ENCODE measurements around the gene FNIP2. TPM values are rescaled to one million over a fixed set of nuclear protein-coding genes. Genes with fewer than 3 reads are reported as not detected.

FNIP2 gene
- total RNA-seq, 1 donor from 2014 or later, result 19.7 TPM

DNA sequence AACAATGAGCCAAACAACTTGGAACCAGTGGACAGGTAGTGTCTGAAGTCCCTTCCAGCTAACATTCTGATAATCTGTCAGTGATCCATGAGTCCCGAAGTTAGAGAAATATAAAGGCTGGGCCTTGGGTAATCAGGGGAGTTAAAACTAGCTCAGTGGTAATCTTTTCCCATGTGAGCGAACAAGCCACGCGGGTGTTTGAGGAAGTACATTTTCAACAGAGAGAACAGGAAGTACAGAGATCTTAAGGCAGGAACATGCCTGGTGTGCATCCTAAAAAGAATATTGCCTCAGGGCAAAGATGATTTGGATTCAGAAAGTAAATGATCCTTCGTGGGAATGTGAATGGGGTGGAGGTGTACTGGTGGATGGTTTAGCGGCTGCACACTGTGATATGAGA is 42.9 kb downstream of the FNIP2 start:
- intact Hi-C loops (cut with micrococcal nuclease), result loop anchor here (2.0 kb wide), 2 partner anchors 15 to 39 kb away; no protein-coding TSS in a partner anchor

DNA sequence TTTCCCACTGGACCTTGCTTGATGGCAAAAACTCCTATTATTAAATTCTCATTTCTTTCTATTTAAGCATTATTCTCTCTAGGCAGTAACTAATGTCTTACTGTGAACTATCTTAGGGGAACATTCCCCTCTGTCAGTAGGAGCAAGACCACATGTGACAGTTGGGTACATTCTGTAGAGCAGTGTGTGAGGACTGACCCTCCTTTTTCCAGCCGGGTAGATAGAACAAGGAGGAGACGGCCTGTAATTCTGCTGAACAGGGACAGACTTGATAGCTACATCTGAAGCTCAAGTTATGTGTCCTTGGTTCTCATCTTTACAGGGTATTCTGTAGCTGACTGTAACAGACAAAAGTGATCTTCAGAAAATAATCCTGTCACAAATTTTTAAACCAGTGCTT is 43.3 kb downstream of the FNIP2 start:
- intact Hi-C loops (cut with micrococcal nuclease), result no loop called here

DNA sequence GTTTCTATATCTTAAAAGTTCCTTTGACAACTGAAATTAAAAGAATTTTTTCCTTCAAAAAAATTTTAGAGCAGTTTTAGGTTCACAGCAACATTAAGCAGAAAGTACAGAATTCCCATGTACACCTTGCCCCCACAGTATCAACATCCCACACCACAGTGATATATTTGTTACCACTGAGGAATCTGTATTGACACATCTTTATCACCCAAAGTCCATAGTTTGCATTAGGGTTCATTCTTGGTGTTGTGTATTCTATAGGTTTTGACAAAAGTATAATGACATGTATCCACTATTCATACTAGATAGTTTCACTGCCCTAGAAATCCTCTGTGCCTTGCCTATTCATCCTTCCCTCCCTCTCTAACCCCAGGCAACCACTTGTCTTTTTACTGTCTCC is 43.7 kb downstream of the FNIP2 start:
- intact Hi-C loops (cut with micrococcal nuclease), result no loop called here

DNA sequence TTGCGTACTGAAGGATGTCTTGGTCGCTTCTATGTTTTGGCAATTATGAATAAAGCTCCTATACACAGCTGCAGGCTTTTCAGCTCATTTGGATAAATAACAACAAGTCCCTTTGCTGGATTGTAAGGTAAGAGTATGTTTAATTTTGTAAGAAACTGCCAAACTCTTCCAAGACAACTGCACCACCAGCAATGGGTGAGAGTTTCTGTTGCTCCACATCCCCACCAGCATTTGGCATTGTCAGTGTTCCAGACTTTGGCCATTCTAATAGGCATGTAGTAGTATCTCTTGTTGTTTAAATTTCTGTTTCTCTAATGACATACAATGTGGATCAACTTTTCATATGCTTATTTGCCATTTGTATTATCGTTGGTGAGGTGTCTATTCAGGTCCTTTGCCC is 44.3 kb downstream of the FNIP2 start:
- intact Hi-C loops (cut with micrococcal nuclease), result no loop called here

DNA sequence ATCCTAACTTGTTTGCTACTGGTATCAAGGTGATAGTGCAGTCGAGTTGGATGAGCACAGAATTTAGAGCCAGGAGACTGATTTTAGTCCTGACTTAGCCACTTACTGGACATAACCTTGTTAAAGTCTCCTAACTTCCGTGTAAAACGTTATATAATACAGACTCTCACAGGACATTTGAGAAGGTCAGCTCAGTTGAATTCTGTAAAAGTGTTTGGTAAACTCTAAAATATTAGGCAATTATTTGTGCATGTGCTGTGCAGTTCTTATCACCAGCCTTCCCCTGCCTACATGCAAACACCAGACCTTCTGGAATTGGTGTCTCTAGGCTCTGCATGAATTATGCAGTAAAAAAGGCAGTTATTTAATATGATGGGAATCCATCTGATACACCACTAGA is 45.4 kb downstream of the FNIP2 start:
- intact Hi-C loops (cut with micrococcal nuclease), result no loop called here

DNA sequence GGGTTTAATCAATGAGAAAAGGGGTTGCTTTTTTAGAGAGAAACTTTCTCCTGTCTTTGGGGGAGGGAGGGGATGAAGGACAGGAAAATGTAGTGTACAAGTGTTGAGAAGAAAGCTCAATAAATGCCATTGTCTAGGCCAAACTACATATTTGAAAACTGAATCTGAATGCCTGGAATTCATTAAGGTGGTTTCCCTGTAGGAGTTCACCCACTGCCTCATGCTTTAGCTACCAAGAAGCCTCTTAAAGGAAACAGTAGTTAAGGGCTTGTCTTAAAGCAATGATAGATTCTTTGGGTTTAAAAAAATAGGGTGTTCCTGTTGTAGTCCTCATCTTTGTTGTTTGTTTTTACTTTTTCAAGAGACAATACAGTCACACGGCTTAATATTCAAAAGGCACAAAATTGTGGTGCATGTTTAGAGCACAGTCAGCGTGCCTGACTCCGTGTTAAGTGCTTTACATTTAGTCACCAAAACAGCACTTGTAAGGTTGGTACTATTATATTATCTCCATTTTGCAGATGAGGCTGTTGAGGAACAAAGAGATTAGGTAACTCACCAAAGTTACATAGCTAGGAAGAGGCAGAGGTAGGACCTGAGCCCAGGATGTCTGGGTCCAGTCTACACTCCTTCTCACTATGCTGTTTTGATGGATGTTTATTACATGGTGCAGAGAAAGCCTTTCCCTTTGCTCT is 46.0 kb downstream of the FNIP2 start:
- intact Hi-C loops (cut with micrococcal nuclease), result loop anchor here (1.0 kb wide), 1 partner anchor 12 kb away; no protein-coding TSS in a partner anchor

DNA sequence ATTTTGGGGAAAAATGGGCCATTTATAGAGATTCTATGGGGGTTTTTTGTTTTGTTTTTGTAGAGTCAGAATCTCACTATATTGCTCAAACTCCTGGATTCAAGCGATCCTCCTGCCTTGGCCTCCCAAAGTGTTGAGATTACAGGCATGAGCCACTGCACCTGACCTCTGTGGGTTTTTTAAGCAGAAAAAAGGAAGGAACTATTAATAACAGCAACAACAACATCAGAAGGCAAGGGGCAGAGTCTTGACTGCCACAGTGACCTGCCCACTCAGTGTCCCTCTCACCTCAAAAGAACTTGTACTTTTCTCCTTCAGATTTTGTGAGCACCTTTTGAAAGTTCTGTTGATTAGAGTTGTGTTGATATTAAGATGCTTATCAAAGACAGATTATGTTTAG is 48.1 kb downstream of the FNIP2 start:
- intact Hi-C loops (cut with micrococcal nuclease), result no loop called here

DNA sequence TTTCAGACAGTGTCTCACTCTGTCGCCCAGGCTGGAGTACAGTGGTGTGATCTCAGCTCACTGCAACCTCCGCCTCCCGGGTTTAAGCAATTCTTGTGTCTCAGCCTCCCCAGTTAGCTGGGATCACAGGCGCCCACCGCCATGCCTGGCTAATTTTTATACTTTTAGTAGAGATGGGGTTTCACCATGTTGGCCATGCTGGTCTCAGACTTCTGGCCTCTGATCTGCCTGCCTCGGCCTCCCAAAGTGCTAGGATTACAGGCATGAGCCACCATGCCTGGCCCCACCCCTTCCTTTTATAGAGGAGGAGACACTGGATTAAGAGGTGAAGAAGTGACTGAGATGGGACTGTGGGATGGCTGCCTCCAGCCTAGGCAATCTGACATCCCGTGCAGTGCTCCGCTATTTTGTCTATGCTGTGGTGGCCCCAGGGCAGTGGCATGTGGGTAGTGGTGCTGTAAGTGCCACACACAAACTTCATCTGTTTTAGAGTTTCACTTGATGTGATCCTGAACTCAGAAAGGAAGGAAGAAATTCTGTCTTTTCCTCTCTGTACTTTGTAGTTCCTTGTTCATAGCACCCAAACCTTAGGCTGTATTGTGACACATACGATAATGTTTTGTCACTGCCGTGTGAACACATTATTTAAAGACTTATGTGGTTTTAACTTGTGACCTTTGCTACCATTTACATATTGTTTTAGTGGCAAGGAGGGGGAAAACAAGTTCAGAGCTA is 48.9 kb downstream of the FNIP2 start:
- intact Hi-C loops (cut with micrococcal nuclease), result loop anchor here (1.0 kb wide), 1 partner anchor 7 kb away; no protein-coding TSS in a partner anchor

DNA sequence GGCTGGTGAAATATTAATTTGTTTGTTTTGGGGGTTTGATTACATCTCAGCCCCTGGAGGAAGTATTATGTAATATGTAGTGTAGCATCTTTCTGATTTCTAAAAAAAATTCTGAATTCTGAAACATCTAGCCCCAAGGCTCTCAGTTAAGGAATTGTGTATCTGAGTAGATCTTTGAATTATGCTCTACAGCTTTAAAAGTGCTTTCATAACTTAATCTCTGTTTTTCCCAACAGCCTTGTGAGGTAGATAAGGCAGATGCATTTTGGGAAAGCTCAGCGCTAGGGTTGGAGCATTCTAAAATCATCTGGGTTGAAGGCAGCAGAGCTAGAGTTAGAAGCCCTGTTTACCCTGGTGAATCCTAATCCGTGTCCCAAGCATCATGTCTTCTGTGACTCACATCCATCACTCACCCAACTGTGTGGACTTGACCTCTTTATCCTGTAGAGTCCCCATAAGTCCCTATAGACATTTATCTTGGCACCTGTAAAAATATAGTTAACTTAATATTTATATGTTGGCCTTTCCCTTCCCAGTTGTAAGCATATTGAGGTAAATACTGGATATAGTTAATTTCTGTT is 49.8 kb downstream of the FNIP2 start:
- intact Hi-C loops (cut with micrococcal nuclease), result loop anchor here (1.0 kb wide), 1 partner anchor 8 kb away; no protein-coding TSS in a partner anchor

DNA sequence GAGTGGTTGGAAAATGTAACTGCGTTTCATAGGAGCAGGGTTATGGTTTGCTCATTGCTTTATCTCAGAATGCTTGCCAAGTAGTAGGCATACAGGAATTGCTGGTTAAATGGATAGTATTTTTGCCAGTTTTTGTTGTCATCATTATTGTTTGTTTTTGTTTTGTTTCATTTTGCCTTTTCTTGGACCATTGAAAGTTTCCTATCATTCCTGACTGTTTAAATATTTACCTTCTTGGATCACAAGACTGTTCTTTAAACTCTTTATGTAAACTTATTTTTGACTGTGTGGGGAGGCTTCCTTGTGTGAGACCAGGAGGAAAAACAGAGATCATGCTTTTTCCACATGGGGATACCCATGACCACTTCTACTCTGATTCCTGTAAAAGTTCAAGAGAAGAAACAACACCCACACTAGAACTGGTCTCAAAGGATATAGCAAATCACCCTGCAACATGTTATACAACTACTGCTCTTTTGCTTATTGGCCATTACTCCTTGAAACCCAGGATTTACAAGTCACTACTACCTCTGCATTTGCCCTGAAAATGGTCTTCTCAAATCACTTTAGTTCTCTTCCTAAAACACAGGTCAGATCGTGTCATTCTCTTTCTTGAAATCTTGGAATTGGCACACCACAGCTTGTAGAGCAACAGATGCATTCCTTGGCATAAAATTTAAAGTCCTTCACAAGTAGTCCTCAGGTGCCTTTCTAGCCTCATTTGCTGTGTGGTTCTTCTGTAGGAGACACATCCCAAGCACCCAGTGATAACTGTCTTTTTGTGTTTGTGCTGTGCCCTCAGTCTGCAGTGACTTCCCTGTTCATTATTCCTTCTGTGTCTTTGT is 51.3 kb downstream of the FNIP2 start:
- intact Hi-C loops (cut with micrococcal nuclease), result no loop called here

DNA sequence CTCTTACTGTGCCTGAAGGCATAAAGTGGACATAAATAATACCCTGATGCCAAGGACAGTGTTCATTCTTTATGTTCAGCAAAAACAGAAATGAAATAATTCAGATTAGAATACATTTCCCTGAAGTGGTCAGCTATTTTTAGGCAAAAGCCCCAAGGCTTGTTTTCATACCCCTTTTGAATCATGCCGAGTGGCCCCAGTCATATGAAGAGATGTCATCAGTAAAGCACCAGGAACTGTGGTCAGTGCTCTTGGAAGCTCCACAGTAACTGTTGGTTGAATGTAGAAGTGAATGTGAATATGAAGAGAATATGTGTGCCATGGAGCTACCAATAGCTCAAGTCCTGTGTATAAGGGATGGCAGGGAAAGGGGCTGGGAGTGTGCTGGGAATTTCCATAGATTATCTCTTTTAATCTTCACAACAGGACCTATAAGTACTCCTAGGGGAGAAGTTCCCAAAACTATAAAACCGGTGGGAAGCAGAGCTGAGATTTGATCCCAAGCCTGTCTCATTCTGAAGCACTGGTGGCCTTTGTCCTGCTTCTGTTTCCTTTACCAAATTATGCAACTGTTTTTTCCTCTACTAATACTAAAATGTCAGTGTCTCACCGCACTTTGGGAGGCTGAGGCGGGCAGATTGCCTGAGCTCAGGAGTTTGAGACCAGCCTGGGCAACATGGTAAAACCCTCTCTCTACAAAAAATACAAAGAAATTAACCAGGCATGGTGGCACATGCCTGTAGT is 52.6 kb downstream of the FNIP2 start:
- intact Hi-C loops (cut with micrococcal nuclease), result no loop called here

DNA sequence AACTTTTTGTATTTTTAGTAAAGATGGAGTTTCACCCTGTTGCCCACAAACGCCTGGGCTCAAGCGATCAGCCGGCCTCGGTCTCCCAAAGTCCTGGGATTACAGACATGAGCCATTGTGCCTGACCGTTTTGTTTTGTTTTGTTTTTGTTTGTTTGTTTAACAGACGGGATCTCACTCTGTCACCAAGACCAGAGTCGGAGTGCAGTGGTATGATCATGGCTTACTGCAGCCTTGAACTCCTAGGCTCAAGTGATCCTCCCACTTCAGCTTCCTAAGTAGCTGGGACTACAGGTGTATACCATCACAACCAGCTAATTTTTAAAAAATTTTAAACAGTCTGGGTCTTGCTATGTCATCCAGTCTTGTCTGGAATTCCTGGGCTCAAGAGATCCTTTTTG is 53.5 kb downstream of the FNIP2 start:
- intact Hi-C loops (cut with micrococcal nuclease), result no loop called here

DNA sequence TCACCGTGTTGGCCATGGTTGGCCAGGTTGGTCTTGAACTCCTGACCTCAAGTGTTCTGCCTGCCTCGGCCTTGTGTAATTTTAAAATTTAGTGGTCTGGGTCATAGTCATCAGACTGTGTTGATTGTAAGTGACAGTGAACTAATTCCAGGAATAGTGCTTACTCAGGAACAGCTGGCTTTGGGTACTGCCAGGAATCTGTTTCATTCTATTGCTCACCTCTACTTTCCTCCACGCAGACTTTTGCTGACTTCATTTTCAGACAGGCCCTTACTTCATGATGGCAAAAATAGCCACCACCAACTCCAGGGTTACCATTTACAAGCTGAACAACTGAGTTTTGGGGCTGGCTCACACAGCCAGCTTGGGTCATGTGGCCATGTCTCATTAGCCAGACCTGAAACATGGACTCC is 54.6 kb downstream of the FNIP2 start:
- intact Hi-C loops (cut with micrococcal nuclease), result no loop called here

DNA sequence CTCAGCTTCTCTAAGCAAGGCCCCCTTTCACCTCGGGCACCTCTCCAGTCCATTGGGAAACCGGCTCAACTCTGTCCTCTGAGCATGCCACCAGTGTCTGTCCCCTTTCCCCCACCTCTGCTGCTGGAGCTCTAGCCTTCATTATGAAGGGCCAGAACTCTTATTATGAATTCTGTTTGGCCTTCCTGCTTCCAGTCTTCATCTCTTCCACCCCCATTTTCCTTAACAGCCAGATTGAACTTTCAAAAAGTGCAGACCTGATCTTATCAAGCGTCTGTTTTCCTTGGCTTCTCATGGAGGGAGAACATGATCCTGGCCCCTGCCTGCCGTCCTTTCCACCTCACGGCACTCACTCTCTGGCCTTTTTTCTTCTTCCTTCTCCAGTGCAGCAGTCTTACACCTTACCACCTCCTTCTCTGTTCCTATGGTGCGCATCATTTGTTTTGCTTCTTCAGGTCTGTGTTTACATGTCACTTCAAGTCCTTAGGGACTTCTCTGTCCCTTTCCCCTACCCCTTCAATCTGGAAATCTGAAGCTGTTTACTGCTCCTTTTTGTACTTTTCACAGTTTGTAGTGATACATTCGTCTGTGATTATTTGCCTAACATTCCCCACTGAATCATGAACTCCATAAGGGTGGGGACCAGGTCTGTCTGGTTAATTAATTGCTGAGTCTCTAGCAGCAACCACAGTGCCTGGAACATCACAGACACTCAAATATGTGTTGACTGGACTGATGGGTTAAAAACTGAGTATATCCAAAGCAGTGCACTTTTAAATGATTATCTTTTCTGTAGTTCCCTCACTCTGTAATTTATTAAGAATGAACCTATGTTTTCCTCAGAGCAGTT is 55.8 kb downstream of the FNIP2 start:
- intact Hi-C loops (cut with micrococcal nuclease), result loop anchor here (5.0 kb wide), 1 partner anchor 152 kb away; the partner anchor contains the start of genes C4orf46 and ETFDH

DNA sequence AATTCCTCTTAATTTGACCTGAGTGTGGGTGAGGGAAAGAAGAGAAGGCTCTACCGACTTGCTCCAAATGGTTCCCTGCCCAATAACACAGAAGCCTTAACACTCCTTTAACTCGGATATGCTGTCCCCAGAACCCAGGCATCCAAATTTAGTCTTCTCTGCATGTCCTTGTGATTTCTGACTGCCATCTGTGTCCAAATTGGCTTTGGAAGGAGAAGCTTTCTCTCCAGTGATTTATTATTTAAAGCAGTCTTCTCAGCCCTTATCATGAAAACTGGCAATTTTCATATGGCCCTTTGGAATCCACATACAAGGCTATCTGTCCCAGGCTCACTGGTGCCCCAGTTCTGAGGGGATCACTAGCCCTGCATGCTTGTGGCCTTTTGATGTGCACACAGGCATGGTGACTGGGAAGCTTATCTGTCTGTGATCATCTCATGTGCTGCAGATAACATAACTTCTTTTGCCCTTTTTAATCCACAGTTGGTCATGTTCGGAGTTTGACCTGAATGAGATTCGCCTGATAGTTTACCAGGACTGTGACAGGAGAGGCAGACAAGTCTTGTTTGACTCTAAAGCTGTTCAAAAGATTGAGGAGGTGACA is 56.7 kb downstream of the FNIP2 start:
- intact Hi-C loops (cut with micrococcal nuclease), result loop anchor here (1.0 to 5.0 kb wide), 5 partner anchors 10 to 153 kb away; partner anchors contain the start of genes C4orf46, ETFDH and FNIP2

DNA sequence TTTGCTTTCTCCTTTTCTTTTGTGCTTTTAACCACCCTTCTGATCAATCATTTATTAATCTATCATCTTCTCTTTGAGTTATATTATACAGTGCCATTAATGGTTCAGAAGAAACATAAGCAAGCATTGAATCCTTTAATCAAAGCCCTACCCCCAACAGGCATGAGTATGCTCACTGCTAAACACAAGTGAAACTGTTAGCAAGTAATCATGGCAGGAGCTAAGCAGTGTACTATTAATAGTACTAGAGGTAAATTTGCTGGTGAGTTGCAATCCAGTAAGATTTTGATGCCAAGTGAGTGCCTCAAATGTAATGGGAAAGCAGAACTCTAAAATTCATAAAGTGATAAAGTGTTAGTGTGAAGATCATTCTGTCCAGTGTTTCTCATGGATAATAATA is 57.2 kb downstream of the FNIP2 start:
- intact Hi-C loops (cut with micrococcal nuclease), result loop anchor here (1.0 to 5.0 kb wide), 5 partner anchors 11 to 154 kb away; partner anchors contain the start of genes C4orf46, ETFDH and FNIP2

DNA sequence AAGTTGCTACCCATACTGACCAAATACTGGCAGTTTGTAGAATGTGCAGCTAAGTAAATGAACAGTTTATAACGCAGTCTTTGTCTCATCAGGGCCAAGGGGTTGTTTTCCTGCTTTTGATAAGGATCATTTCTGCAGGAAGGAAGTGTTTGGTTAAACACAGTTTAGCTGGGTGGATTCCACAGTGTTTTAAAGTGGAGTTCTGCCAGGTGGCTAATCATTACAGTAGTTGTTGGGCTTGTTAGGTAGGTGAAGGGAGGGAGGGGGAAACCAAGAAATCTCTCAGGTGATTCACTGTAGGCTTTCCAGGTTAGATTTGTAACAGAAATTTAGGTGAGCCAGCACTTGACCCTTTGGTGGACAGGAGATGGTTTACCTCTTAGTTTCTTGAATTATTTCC is 58.1 kb downstream of the FNIP2 start:
- intact Hi-C loops (cut with micrococcal nuclease), result loop anchor here (1.0 to 5.0 kb wide), 5 partner anchors 12 to 155 kb away; partner anchors contain the start of genes C4orf46, ETFDH and FNIP2

DNA sequence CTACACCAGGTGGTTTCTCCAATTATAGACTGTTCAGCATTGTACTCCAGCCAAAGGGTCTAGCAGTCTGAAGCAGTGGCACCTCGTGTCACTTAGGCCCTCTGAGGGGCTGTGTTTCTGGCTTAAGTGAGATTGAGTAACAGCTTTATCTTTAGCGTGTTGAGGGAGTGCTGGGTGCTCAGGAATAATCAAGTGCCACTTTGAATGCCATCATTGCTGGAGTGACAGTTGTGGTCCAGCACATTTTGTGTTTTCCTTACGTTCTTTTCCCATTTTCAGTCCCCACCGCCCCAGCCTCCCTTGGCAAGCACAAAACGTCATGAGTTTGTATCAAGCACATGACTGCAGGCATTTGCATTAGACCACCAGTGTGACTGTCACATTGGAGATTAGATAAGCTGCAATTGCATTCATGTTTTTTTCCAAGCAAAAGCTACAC is 58.7 kb downstream of the FNIP2 start:
- intact Hi-C loops (cut with micrococcal nuclease), result loop anchor here (2.0 to 5.0 kb wide), 4 partner anchors 17 to 155 kb away; partner anchors contain the start of genes C4orf46, ETFDH and FNIP2

DNA sequence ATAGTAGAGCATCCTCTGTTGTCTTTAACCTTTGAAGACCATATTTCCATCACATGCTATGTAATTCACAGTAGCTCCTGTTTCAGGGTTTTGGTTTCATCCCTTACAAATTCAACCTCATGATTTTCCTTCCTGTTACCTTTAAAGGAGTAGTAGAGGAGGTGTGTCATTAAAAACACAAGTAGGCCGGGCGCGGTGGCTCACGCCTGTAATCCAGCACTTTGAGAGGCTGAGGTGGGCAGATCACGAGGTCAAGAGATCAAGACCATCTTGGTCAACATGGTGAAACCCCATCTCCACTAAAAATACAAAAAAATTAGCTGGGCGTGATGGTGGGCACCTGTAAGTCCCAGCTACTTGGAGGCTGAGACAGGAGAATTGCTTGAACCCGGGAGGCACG is 59.3 kb downstream of the FNIP2 start:
- intact Hi-C loops (cut with micrococcal nuclease), result loop anchor here (5.0 kb wide), 1 partner anchor 156 kb away; the partner anchor contains the start of genes C4orf46 and ETFDH

Measured in T-helper 1 cell treated with Interleukin-12 subunit alpha and Interleukin-12 subunit beta and Interleukin-4 antibody, amounts not matched to agents 30 ng/mL and 1 ng/mL, for 36 hours (primary cell).